IMR-90 (cell line): Measurements from ENCODE around the gene ALDH8A1. TPM values are rescaled to one million over a fixed set of nuclear protein-coding genes. Genes with fewer than 3 reads are reported as not detected.
A peak's percentile ranks its signal among the peaks of the same experiment; 100 is the strongest.

Source experiments
- ATAC-seq: fragments of 200-7000 bp; cut with Tn5 transposase; 2 replicates; pipeline ENCODE4 v1.9.1; 2020; ENCODE audit warnings: low read depth, mild to moderate bottlenecking, moderate library complexity
- BruUV-seq: library from RNA; stranded (reverse); fragments of 400-500 nt; replicated peaks from 2 replicates; lab custom pipeline; 2021; lab: Mats Ljungman, UMichigan
- CTCF ChIA-PET: fragments of 300-600 bp; formaldehyde crosslinking; extraction: SDS; loops from one replicate; lab custom pipeline; 2021; ENCODE audit warnings: antibody characterized with exemption; lab: Yijun Ruan, JAX
- POLR2A ChIA-PET: fragments of 300-600 bp; sonication (Branson Sonifier 250); formaldehyde crosslinking; loops from one replicate; lab custom pipeline; 2022; ENCODE audit warnings: antibody characterized with exemption; ENCODE audit not compliant: unreplicated experiment; lab: Charles Lee
- DNase-seq: peaks from one replicate; pipeline ENCODE4 v3.0.0; 2013
- H2AFZ ChIP-seq: replicated peaks from 2 replicates; pipeline ENCODE3; 2013; ENCODE audit warnings: low read length, mild to moderate bottlenecking; ENCODE audit not compliant: poor library complexity
- H2AK5ac ChIP-seq: 2 replicates; pipeline ENCODE4 v1.6.1; 2013; ENCODE audit warnings: low read depth, low read length, inconsistent platforms
- H2AK9ac ChIP-seq: replicated peaks from 2 replicates; pipeline ENCODE3; 2013; ENCODE audit warnings: mild to moderate bottlenecking, low read depth, low read length, moderate library complexity; ENCODE audit not compliant: poor library complexity
- H2BK120ac ChIP-seq: 2 replicates; pipeline ENCODE4 v1.6.1; 2013; ENCODE audit warnings: low read depth, low read length, inconsistent platforms
- H2BK15ac ChIP-seq: 3 replicates; pipeline ENCODE4 v1.6.1; 2013; ENCODE audit warnings: low read depth, low read length, inconsistent platforms
- H2BK20ac ChIP-seq: 2 replicates; pipeline ENCODE4 v1.6.1; 2013; ENCODE audit warnings: low read depth, mild to moderate bottlenecking, inconsistent platforms, low read length, moderate library complexity
- H2BK5ac ChIP-seq: 2 replicates; pipeline ENCODE4 v1.6.1; 2013; ENCODE audit warnings: mild to moderate bottlenecking, low read depth, low read length, inconsistent platforms; ENCODE audit not compliant: poor library complexity, severe bottlenecking
- H3K14ac ChIP-seq: replicated peaks from 2 replicates; pipeline ENCODE4 v1.6.1; 2013; ENCODE audit warnings: low read depth, low read length, inconsistent platforms
- H3K18ac ChIP-seq: 2 replicates; pipeline ENCODE4 v1.6.1; 2013; ENCODE audit warnings: low read depth, low read length, control low read depth
- H3K23ac ChIP-seq: 2 replicates; pipeline ENCODE4 v1.6.1; 2013; ENCODE audit warnings: low read depth, low read length, inconsistent platforms
- H3K27ac ChIP-seq: 2 replicates; pipeline ENCODE4 v1.5.1; 2013; ENCODE audit warnings: mild to moderate bottlenecking, control low read depth, low read length; ENCODE audit not compliant: insufficient read depth
- H3K27me3 ChIP-seq: 2 replicates; pipeline ENCODE4 v1.6.1; 2013; ENCODE audit warnings: low read length; ENCODE audit not compliant: control insufficient read depth, insufficient read depth
- H3K36me3 ChIP-seq: 2 replicates; pipeline ENCODE4 v1.6.1; 2013; ENCODE audit warnings: low read length, mixed read lengths; ENCODE audit not compliant: control insufficient read depth, insufficient read depth
- H3K4ac ChIP-seq: 2 replicates; pipeline ENCODE4 v1.6.1; 2013; ENCODE audit warnings: low read depth, low read length, inconsistent platforms
- H3K4me1 ChIP-seq: 2 replicates; pipeline ENCODE4 v1.6.1; 2013; ENCODE audit warnings: low read length, mixed read lengths; ENCODE audit not compliant: control insufficient read depth, insufficient read depth
- H3K4me2 ChIP-seq: 2 replicates; pipeline ENCODE4 v1.6.1; 2013; ENCODE audit warnings: low read depth, mild to moderate bottlenecking, control low read depth, low read length, moderate library complexity
- H3K4me3 ChIP-seq: 2 replicates; pipeline ENCODE4 v1.5.1; 2013; ENCODE audit warnings: low read depth, mild to moderate bottlenecking, control low read depth, low read length, moderate library complexity; ENCODE audit not compliant: insufficient read depth
- H3K56ac ChIP-seq: 2 replicates; pipeline ENCODE4 v1.6.1; 2013; ENCODE audit warnings: low read length, inconsistent platforms; ENCODE audit not compliant: insufficient read depth; ENCODE audit errors: extremely low read depth
- H3K79me1 ChIP-seq, 2 experiments: 2 replicates each; pipeline ENCODE4 v1.6.1; 2013; ENCODE audit warnings: low read length in 2 of 2, inconsistent platforms in 1 of 2, low read depth in 1 of 2
- H3K9ac ChIP-seq: 2 replicates; pipeline ENCODE4 v1.6.1; 2013; ENCODE audit warnings: low read depth, low read length, control low read depth
- H3K9me1 ChIP-seq: 2 replicates; pipeline ENCODE4 v1.6.1; 2013; ENCODE audit warnings: low read length, inconsistent platforms; ENCODE audit not compliant: insufficient read depth
- H3K9me3 ChIP-seq: 2 replicates; pipeline ENCODE4 v1.6.1; 2013; ENCODE audit warnings: low read length; ENCODE audit not compliant: control insufficient read depth, insufficient read depth
- H4K20me1 ChIP-seq: 2 replicates; pipeline ENCODE4 v1.6.1; 2013; ENCODE audit warnings: low read length, inconsistent platforms; ENCODE audit not compliant: insufficient read depth
- H4K5ac ChIP-seq: 2 replicates; pipeline ENCODE4 v1.6.1; 2013; ENCODE audit warnings: mild to moderate bottlenecking, low read depth, low read length, control low read depth
- H4K8ac ChIP-seq, 2 experiments: 2 replicates each; pipeline ENCODE4 v1.6.1; 2013; ENCODE audit warnings: low read depth in 2 of 2, low read length in 2 of 2, control low read depth in 1 of 2, inconsistent platforms in 1 of 2
- H4K91ac ChIP-seq: 2 replicates; pipeline ENCODE4 v1.6.1; 2013; ENCODE audit warnings: low read depth, low read length, inconsistent platforms; ENCODE audit not compliant: insufficient read depth
- BHLHE40 ChIP-seq: fragments of 150-350 bp; IDR thresholded peaks from 2 replicates; pipeline ENCODE4 v1.6.1; 2016; ENCODE audit warnings: mild to moderate bottlenecking, low read depth, low read length
- CEBPB ChIP-seq: IDR thresholded peaks from 2 replicates; pipeline ENCODE4 v1.6.1; 2012; ENCODE audit warnings: low read depth, low read length, improper control_type of control experiment
- NFE2L2 ChIP-seq: fragments of 150-350 bp; IDR thresholded peaks from 2 replicates; pipeline ENCODE4 v1.6.1; 2016; ENCODE audit warnings: low read depth, mild to moderate bottlenecking, low read length
- POLR2A ChIP-seq: IDR thresholded peaks from 2 replicates; pipeline ENCODE4 v1.6.1; 2012; ENCODE audit warnings: mild to moderate bottlenecking, low read depth, low read length
- WGBS, 2 experiments: methylation state at CpG; one replicate each; pipeline versions ENCODE4 v1.1.5 to v1.1.7; 2013; ENCODE audit warnings: missing lambda C conversion rate in 2 of 2; ENCODE audit not compliant: insufficient read length in 1 of 2; ENCODE audit errors: extremely low coverage in 2 of 2; 5-methylcytosine and 5-hydroxymethylcytosine counted together
- dilution Hi-C: fragments of 300-500 bp; cut with HindIII; formaldehyde crosslinking; loops from one replicate; pipeline ENCODE4 v1.14.3; 2018; ENCODE audit warnings: low sequenced_read_pairs; ENCODE audit not compliant: unreplicated experiment
- in situ Hi-C: fragments of 300-500 bp; cut with MboI; formaldehyde crosslinking; loops from 3 replicates; pipeline ENCODE4 v1.14.3; 2019; ENCODE audit warnings: low sequenced_read_pairs, inconsistent platforms, mixed read lengths
- intact Hi-C: fragments of 100-400 bp; cut with micrococcal nuclease; formaldehyde crosslinking; loops from 2 replicates; pipeline ENCODE4 v1.10.0; 2022
- polyA plus RNA-seq, 3 experiments: library from polyadenylated mRNA; depleted of rRNA; stranded (reverse); fragments of >200 nt; gene quantifications; 2 replicates each; pipeline ENCODE4 v1.2.3, GENCODE V29; 2012; ENCODE audit warnings: low replicate concordance in 1 of 3
- total RNA-seq: library from RNA; depleted of rRNA; stranded (reverse); fragments of >200 nt; gene quantifications from 2 replicates; pipeline ENCODE4 v1.2.3, GENCODE V29; 2012
- TF ChIP-seq, protein P1 (sequence below): conservative IDR thresholded peaks from 2 replicates; pipeline ENCODE4 v1.5.1; 2012; ENCODE audit warnings: mild to moderate bottlenecking, low read depth, low read length, improper control_type of control experiment

The ALDH8A1 gene
- total and polyA plus RNA-seq, 2 of the 4 experiments (the other 2 are of a cell fraction): under 0.01 to 0.15 TPM

DNA sequence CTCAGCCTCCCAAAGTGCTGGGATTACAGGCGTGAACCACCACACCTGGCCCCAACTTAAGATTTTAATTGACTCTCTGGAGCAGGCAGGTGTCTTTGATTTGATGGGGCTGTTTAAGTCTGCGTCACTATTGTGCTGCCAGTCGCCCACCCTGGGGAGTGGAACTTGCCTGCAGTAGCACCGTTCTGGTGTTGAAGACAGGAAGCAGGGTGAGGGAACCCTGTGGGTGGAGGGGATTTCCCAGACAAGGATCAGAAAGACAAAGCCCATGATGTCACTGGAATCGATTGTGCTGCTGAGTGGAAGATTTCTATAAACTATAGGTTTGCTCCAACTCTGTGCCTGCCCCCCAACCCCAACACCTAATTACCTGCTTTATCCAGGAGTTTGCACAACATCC is 11.0 kb downstream of the ALDH8A1 start:
- H2AFZ ChIP-seq: peak overlapping the region; percentile 70
- peak overlapping the region; percentile 50 for H3K18ac ChIP-seq
- H3K36me3 ChIP-seq: no peaks in the 10 kb centered on the region
- no peaks in the 10 kb centered on the region for H4K20me1 ChIP-seq
- TF ChIP-seq CEBPB: no peak
- TF ChIP-seq BHLHE40: no peak
- TF ChIP-seq POLR2A: no peak
- TF ChIP-seq, protein P1, sequence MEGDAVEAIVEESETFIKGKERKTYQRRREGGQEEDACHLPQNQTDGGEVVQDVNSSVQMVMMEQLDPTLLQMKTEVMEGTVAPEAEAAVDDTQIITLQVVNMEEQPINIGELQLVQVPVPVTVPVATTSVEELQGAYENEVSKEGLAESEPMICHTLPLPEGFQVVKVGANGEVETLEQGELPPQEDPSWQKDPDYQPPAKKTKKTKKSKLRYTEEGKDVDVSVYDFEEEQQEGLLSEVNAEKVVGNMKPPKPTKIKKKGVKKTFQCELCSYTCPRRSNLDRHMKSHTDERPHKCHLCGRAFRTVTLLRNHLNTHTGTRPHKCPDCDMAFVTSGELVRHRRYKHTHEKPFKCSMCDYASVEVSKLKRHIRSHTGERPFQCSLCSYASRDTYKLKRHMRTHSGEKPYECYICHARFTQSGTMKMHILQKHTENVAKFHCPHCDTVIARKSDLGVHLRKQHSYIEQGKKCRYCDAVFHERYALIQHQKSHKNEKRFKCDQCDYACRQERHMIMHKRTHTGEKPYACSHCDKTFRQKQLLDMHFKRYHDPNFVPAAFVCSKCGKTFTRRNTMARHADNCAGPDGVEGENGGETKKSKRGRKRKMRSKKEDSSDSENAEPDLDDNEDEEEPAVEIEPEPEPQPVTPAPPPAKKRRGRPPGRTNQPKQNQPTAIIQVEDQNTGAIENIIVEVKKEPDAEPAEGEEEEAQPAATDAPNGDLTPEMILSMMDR: no peak
- no peak for TF ChIP-seq NFE2L2
- CTCF ChIA-PET: interaction anchor here (1.0 to 1.4 kb wide), 2 partner anchors 56 to 783 kb away, joined by 3 to 5 read pairs; no protein-coding TSS in a partner anchor
- H2BK5ac ChIP-seq: no peak overlapping the region
- H2AK9ac ChIP-seq: no peak overlapping the region
- no TSS peak for BruUV-seq
- H2AK5ac ChIP-seq: peak overlapping the region; percentile 84
- in situ Hi-C loops: no loop called here
- POLR2A ChIA-PET: no interaction called here
- intact Hi-C loops: no loop called here
- no peaks in the 10 kb centered on the region for H3K9me3 ChIP-seq
- peak overlapping the region; percentile 22 for H4K5ac ChIP-seq
- peak overlapping the region; percentile 66 for H3K4ac ChIP-seq
- peak overlapping the region; percentile 90 for H2BK20ac ChIP-seq
- no peak overlapping the region for H3K9ac ChIP-seq
- no peak overlapping the region for H3K23ac ChIP-seq
- no peak overlapping the region for H3K27ac ChIP-seq
- 0 out of 2 replicates have a peak overlapping the region, but pooled peaks have one; percentile 39 for H3K14ac ChIP-seq
- dilution Hi-C loops: no loop called here
- H2BK15ac ChIP-seq: peak overlapping the region; percentile 84; the same call in 1 of the 3 replicates
- H3K56ac ChIP-seq: no peak overlapping the region
- H3K4me3 ChIP-seq: no peak overlapping the region
- no peaks in the 10 kb centered on the region for H3K79me1 ChIP-seq
- no peaks in the 10 kb centered on the region for H3K27me3 ChIP-seq
- 0 out of 4 replicates have a peak overlapping the region, but pooled peaks of 1 of the 2 experiments have one; percentile 16 for H4K8ac ChIP-seq
- no CpG with 5 or more reads among the region's 5 CpGs for WGBS, 2 experiments
- peaks cover 18% of the 10 kb centered on the region for H3K4me1 ChIP-seq
- DNase-seq (peak; percentile 72), ATAC-seq (no peak)
- no peak overlapping the region for H3K4me2 ChIP-seq
- H4K91ac ChIP-seq: peak overlapping the region; percentile 75
- peak overlapping the region; percentile 37 for H2BK120ac ChIP-seq
- H3K9me1 ChIP-seq: peaks cover 11% of the 10 kb centered on the region
